GM19468 (cell line): ENCODE data around the gene PRKCI.
A peak's percentile ranks its signal among the peaks of the same experiment; 100 is the strongest.
"Not testable (repeated sequence)": the region's sequence is repeated elsewhere in the genome, so short reads cannot be mapped to it uniquely, and the experiment has no call there.

Experiments
- ATAC-seq: cut with Tn5 transposase; IDR thresholded peaks from one replicate; pipeline ENCODE4 v1.9.1; 2021; ENCODE audit warnings: mild to moderate bottlenecking, moderate library complexity, moderate number of reproducible peaks; ENCODE audit not compliant: unreplicated experiment; ENCODE audit errors: extremely low read depth

PRKCI gene

DNA sequence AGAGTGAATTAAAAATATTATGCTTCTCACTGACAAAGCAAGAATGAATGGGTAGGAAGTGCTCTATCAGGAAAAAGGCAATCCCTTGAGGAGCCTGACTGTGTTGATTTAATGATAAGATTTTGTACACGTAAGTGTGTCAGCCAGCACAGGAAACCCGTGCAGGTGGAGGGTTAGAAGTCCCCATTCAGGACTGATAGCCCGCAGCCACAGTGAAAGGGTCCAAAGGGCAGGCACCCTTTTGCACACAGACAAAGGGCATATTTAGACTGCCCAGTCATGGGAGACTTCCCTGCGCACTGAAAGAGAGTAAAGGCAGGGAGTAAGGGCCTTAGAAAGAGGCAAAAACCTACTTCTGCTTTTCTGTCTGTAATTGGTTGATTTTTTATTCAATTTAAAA is 108.9 kb downstream of the PRKCI start:
- ATAC-seq, result no peak

- ATAC-seq, result no peak
Observed at GRCh38 chr3:170337420-170337819, 115.2 kb downstream of the PRKCI start.

DNA sequence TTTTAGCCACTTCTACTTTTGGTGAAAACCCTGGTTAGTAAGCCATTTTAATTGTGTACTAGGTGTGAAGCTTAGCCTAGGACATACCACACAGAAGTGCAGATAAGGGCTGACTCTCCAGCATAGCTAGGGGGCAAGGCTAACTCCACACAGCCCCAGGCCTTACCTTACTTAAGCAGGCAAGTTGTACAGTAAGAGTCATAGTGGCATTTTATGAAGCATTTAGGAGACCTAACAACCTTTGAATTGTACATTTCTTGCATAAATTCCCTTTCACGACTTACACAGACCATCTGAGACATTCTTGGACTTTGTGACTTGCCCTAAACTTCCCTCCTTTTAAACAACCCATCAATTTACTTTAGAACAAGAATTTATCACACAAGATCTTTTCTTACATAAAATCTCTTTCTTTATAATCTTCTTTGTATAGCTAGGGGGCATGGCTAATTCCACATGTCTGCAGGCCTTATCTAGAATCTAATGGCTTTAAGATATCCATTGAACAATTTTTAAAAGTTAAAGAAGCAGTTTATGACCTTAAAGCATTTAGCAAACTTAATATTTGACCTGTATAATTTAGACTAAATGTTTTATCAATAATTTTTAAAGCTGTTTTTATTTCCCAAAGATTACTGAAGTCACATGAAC is 116.6 kb downstream of the PRKCI start:
- no peak for ATAC-seq

GRCh38 chr3:170342273-170342672 is 120.0 kb downstream of the PRKCI start:
- ATAC-seq, result not testable (repeated sequence)

DNA sequence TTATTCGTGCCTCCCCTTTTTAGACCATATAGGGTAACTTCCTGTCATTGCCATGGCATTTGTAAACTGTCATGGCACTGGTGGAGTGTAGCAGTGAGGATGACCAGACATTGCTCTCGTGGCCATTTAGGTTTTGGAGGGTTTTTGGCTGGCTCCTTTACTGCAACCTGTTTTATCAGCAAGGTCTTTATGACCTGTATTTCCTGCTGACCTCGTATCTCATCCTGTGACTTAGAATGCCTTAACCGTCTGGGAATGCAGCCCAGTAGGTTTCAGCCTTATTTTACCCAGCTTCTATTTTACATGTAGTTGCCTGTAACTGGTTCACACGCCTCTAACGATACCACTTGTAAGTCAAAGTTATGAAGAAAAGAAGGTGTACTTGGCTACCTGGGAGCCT is 121.6 kb downstream of the PRKCI start:
- not testable (repeated sequence) for ATAC-seq

DNA sequence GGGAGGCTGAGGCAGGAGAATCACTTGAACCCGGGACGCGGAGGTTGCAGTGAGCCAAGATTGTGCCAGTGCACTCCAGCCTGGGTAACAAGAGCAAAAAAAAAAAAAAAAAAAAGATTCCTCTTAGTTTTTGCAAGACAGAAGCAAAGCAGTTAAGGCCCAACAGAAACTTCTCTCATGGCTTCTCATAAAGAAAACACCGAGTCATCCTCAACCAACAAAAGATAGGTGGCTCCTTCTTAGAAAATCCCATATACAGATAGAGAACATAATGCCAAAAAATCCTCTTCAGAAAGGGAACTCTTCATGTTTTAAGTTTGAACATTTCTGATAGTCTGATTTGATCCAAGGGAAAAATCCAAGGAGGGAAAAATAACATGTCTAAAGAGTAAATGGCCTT is 122.7 kb downstream of the PRKCI start:
- ATAC-seq, result no peak

GRCh38 chr3:170346481-170347392 is 124.5 kb downstream of the PRKCI start:
- peak; percentile 28 for ATAC-seq

DNA sequence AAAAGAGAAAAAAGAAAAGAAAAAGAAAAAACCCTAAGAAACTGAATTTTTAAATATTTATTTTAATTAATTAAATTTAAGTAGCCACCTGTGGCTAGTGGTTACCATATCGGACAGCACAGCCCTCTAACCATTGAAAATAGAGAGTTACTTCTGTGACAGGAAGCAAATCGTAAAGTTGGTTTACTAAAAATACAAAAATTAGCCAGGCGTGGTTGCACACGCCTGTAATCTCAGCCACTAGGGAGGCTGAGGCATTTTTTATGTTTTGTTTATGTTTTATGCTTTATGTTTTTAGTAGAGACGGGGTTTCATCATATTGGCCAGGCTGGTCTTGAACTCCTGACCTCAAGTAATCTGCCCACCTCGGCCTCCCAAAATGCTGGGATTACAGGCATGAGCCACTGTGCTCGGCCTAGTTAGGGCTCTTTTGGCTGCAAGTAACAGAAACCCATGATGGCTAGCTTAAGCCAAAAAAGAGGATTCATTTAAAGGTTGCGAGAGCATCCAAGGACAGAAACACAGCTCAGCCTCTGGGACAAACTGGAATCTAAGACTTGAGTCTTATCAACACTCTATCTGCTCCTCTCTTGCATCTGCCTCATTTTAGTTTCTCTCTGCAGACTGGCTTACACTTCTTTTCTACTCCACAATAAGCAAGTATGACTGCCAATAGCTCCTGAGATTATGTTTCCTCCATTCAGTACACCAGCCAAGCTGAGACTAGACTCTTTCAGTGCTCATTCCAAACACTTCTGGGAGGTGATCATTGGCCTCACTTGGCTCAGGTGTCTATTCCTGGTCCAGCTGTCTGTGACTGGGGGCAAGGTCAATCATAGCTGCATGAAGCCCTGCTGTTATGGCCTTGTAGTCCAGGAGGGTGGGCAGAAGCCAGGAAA is 128.5 kb downstream of the PRKCI start:
- no peak for ATAC-seq

GRCh38 chr3:170352936-170353335 is 130.7 kb downstream of the PRKCI start:
- no peak for ATAC-seq

DNA sequence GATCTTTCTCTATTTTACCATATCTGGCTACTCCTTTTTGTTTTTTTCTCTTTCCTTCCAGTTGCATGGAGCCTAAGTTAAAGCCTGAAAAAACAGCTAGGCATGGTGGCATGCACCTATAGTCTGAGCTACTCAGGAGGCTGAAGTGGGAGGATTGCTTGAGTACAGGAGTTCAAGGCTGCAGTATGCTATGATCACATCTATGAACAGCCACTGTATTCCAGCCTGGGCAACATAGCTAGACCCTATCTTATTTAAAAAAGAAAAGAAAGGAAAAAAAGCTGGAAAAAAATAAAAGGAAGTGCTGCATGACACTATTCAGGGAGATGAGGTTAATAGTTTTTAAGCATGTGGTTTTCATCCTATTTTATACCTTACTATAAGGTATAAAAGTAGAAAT is 131.3 kb downstream of the PRKCI start:
- no peak for ATAC-seq

DNA sequence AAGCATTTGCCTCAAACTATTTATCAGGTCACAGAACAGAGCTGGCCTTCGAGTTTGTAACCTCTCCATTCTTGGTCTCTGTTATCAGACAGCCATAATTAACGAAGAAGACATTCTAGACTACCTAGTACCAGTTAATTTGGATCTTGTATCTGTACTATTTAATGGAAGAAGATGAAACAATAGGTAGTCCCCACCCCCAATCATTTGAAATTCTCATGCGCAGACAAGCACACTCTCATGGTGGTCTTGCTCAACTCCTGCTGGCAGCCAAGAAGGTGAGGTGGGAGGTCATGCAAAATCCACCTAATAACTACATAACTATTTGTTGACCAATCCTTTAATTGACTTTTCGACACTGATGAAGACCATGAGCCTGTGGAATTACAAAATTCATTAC is 132.5 kb downstream of the PRKCI start:
- ATAC-seq, result no peak
